GM21381 (cell line): Measurements from ENCODE around the gene NCAPD3.
"Not testable (repeated sequence)": the region's sequence is repeated elsewhere in the genome, so short reads cannot be mapped to it uniquely, and the experiment has no call there.

Experiments used
- ATAC-seq: cut with Tn5 transposase; IDR thresholded peaks from one replicate; pipeline ENCODE4 v1.9.1; 2021; ENCODE audit warnings: mild to moderate bottlenecking, moderate library complexity; ENCODE audit not compliant: unreplicated experiment

The NCAPD3 gene

GRCh38 chr11:134230339-134230738 lies 6.6 kb upstream of the NCAPD3 start:
- ATAC-seq, result no peak

- ATAC-seq, result no peak
Observed at GRCh38 chr11:134229126-134229790, 5.5 kb upstream of the NCAPD3 start.

DNA sequence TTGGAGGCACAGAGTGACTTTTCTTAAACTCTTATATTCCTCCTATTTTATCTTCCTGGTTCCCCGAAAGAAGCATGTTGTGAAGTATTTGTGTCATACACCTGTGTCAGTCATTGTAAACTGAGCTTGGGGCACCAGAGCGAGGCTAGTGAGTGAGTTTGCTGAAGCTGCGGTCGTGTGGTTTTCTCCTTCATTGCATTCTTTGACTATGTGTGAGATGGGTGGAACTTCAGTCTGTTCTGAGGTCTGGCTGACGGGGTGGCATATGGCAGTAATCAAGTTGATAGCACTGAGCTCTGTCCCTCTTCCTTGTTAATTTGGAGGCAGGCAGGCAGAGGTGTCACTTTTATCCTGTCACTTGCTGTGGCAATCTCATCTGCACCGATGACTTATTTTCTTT lies 4.9 kb upstream of the NCAPD3 start:
- peak; percentile 55 for ATAC-seq

GRCh38 chr11:134226806-134227325 lies 3.1 kb upstream of the NCAPD3 start:
- no peak for ATAC-seq

- peak; percentile 23 for ATAC-seq
Observed at GRCh38 chr11:134224710-134225664, 1.2 kb upstream of the NCAPD3 start.

GRCh38 chr11:134223121-134223520 lies 646 bp downstream of the NCAPD3 start:
- ATAC-seq, result no peak

- no peak for ATAC-seq
Observed at GRCh38 chr11:134216816-134217215, 7.0 kb downstream of the NCAPD3 start.

DNA sequence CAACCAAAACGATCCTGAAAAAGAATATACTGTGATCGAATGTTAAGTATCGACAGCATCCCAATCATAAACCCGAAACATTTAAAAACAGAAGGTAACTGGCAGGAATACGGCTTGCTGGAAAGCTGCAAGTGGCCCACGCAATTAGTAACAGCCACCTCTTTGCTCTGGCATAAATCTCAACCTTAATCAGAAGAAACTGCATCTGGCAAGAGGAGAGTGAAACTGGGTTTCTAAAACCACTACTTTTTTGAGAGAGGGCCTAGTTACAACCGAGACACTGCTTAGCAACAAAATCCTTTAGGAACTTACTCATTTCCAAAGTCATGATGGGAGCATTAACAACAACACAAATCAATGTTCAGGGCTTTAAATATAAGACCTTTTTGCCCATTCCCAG lies 7.9 kb downstream of the NCAPD3 start:
- ATAC-seq, result no peak

DNA sequence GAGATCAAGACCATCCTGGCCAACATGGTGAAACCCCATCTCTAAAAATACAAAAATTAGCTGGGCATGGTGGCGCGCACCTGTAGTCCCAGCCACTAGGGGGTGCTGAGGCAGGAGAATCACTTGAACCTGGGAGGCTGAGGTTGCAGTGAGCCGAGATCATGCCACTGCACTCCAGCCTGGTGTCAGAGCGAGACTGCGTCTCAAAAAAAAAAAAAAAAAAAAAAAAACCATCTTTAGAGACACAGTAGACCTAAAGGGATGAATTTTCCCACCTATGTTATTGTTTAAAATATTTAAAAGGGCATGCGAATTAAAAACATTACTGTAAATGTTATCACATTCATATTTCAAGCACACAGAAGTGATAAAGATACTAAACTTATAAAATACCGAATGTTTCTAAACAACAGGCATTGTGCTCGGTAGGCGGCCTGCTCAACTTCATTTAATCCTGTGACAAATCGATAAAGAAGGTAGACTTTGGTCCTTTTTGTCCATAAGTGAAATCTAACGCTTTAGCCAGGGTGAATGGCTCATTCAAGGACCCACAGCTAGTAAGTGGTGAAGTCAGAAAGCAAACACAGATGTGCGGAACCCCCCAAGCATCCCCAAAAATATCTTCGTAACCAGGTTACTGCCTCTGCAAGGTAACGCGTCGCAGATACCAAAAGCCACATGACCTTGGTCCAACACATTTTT lies 16.1 kb downstream of the NCAPD3 start:
- no peak for ATAC-seq

DNA sequence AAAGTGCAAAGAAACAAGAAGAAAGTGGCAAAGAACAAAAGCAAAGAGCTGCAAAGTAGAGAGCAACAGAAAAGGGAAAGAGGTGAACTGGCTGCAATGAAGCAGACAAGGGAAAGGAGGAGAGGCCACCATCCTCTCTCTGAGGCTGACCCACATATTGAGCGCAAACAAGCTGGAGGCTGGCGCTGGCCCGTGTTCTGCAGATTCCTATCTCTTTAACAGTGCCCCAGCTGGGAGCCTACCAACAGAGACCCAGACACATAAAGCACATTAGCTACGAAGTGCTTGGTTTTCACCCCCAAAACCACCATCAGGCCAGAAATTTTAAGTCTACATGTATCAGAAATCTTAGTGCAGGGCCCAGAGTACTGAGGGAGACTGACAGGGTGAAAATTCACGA lies 17.6 kb downstream of the NCAPD3 start:
- ATAC-seq, result no peak

DNA sequence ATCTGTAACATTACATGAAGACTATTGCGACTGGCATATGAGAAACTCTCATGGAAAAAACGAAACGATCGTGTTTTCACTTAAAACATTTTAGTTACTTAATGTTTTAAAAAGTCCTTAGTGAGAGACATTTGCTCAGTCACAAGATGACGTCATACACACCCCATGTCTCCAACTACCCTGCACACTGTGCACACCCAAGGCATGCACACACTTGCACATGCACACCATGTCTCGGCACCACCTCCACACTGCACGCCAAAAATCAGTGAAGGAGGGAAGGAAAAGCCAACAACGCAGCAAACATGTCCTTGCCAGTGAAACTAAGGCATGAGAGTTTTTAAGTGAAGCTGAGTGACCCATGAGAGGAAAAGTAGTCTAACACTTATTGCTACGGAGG lies 18.0 kb downstream of the NCAPD3 start:
- no peak for ATAC-seq

DNA sequence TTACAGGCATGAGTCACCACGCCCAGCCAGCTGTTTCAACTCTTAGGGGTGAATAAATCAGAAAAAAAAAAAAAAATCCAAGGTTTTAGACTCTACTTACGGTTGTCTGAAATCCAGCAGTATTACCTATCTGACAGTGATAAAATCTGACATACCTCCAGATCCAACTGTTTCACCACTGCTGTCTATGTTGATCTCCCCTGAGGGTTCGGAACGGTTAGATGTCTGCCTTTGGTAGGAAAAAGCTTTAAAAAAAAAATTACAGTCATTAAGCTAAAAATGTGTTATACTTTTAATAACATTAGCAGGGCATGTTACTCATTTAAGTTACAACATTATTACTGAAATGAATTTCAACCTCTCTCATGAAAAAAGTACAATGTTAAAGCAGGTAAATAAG lies 21.1 kb downstream of the NCAPD3 start:
- no peak for ATAC-seq

- no peak for ATAC-seq
Observed at GRCh38 chr11:134200688-134201087, 23.1 kb downstream of the NCAPD3 start.

DNA sequence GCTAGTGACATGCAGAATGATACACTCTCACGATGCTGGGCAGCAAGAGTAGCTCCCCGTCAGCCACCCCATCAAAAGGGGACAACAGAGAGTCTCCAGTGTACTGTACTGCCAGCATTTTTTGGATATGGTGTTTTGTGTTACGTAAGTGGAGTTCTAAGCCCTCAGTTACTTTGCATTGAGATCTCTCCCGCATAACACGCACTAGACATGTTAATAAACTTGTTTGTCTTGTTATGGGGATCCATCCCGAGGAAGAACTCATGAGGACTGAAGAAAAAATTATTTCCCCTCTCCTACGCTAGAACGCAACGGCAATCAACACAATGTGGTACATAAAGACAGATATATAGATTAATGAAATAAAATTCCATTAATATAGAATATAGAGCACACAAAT lies 24.2 kb downstream of the NCAPD3 start:
- no peak for ATAC-seq

DNA sequence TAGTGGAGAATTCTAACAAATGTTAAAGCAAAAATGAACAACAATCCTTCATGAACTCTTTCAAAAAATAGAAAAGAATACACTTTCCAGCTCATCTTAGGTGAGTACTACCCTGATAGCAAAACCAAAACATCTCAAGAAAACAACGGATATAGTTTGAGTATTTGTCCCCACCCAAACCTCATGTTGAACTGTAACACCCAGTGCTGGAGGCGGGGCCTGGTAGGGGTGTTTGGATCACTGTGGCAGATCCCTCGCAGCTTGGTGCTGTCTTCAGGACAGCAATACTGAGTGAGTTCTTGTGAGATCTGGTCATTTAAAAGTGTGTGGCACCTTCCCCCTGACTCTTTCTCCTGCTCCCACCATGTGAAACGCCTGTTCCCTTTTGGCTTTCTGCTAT lies 27.0 kb downstream of the NCAPD3 start:
- no peak for ATAC-seq

DNA sequence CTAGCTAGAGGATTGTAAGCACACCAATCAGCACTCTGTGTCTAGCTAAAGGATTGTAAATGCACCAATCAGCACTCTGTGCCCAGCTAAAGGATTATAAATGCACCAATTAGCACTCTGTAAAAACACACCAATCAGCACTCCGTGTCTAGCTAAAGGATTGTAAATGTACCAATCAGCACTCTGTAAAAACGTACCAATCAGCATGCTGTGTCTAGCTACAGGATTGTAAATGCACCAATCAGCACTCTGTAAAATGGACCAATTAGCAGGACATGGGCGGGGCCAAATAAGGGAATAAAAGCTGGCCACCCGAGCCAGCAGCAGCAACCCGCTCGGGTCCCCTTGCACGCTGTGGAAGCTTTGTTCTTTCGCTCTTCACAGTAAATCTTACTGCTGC lies 35.7 kb downstream of the NCAPD3 start:
- ATAC-seq, result not testable (repeated sequence)

DNA sequence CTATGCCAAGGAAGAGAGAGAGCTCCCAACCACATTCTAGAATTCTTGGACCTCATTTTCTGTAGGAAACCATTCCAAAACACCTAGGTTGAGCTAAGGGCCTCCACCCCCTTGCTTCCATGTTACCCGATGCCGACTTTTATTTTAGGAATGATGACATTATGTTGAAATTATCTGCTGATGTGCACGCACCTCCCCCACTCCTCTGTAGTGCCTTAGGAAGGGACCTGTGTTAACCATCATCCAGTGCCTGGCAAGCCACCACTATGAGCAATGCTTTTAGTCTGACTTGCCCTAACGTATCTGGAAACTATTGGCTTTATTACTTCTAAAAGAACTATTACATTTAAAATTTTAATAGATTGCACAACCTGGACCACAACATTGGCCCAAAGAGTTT lies 42.1 kb downstream of the NCAPD3 start:
- no peak for ATAC-seq

- ATAC-seq, result no peak
Observed at GRCh38 chr11:134178032-134178674, 45.6 kb downstream of the NCAPD3 start.

DNA sequence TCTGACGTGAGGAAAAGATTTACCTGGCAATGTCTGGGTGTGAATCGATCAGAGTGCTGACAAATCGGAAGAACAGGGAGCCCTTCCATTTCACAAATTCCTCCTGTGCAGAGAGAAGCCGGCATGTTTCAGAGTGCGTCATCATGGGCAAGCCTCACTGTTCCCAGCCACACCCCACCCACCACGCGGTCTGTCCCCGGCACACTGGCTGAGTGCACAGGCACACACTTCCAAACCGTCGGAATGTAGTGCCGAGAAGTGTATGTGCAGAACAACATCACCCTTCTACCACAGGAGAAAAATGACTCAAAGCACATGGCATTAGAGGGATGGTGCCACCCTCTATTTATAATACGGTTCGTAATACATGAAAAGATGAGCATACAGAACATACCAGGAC lies 47.5 kb downstream of the NCAPD3 start:
- ATAC-seq, result no peak

DNA sequence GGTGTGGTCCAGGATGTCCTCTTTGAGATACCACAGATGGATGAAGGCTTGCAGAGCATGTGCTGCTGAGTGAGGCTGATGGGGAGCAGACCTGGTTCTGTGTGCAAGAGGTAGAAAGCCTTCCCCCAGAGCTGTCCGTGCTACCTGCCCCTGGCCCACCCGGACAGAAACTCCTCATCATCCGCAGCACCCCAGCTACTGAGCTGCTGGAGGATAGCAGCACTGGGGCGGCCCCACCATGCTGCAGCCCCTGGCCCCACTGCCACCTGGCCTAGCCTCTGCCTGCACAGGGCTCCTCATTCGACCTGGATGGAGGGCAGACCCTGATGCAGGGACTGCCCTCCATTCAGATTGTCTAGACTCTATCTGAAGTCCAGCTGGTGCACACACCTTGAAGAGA lies 50.5 kb downstream of the NCAPD3 start:
- no peak for ATAC-seq

GRCh38 chr11:134171951-134172350 lies 51.8 kb downstream of the NCAPD3 start:
- no peak for ATAC-seq
